ENCODE results near the gene TPRA1. TPM values are rescaled to one million over a fixed set of nuclear protein-coding genes. Genes with fewer than 3 reads are reported as not detected.

Gene TPRA1
- total RNA-seq (2022; extraction: Qiagen RNA extraction) = 36.1 to 60.5 TPM (median 52.5 TPM) in 5 replicates

DNA sequence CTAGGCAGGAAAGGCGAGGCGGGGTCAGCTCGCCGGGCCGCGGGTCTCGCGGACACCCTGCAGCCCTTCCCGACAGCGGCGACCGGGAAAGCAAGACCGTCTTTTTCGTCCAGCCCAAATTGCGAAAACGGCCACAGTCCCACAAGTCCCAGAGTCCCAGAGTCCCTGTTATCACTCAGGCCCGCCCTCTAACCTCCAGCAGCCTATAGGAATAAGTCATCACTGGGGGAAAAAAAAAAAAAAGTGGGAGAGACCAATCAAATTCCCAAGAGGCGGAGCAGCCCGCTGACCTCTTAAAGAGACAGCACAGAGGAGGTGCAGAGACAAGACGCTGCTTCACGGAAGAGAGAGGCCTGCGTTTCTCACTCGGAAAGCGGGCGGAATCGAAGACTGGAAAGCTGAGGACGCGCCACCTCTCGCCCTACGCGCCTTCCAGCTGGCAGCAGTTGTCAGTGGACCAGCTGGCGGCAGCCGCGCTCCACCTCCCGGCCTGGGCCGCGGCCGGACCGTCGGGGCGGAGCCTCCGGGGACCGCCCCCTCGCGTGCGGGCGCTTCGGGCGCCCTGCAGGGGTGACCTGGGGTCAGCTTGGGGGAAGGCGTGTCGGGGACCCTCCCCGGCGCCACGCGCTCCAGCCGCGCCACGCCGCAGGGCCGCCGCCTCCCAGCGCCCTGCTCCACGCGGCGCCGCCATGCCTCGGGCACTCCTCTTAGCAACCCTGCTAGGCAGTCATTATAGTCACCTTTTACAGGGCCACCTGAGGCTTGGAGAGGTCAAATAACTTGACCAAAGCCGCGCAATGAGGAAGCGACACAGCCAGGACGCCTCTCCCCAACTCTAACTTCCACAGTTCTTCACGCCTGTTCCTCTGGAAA is at the start of gene TPRA1:
Gene TPRA1, minus strand, starts transcription at position 141 of the 873 bp plus-strand sequence. CDS start 10,587 bp downstream, outside the sequence.

DNA sequence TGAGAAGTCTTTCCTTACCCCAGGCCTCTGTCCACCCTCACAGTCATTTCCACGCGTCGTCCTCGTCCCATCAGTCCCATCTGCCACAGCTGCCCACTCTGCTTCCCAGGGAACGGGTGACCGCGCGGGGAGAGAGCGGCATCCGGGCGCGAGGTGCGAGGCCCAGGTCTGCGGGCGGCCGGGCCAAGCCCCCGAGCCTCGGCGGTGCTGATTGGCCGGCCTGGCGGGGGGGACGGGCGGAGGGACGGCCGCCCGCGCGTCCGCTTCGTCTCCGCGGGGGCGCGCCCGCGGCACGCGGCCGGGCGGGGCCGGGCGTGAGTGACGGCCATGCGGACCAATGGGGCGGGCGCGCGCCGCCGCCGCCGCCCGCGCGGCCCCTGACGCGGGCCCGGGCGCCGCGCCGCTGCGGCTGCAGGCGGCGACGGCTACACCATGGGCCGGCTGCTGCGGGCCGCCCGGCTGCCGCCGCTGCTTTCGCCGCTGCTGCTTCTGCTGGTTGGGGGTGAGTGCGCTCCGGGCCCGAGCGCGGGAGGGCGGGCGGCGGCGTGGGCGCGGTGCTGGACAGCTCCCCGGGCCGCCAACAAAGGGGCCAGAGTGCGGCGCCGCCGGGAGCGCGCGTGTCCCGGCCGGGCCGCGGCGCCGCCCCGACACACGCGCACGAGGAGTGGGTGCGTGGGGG is 38.4 kb upstream of the TPRA1 start, which contains the start of gene PODXL2:
Gene PODXL2, plus strand, starts transcription at position 398 of the 679 bp plus-strand sequence. Its CDS starts 35 bp downstream, at position 433.

Other genes starting within 250 kb of the TPRA1 start
- 51.9 to 61.3 TPM (median 59.0 TPM) in 5 replicates for gene MCM2, start 7.7 kb upstream of the TPRA1 start, total RNA-seq (2022; extraction: Qiagen RNA extraction)
- 8.0 to 11.5 TPM (median 10.4 TPM) in 5 replicates for gene PODXL2, start 38.5 kb upstream of the TPRA1 start, total RNA-seq (2022; extraction: Qiagen RNA extraction)
- gene ABTB1, start 82.2 kb upstream of the TPRA1 start, total RNA-seq (2022; extraction: Qiagen RNA extraction) = 13.5 to 19.7 TPM (median 19.4 TPM) in 5 replicates
- gene MGLL, start 231.8 kb upstream of the TPRA1 start, total RNA-seq (2022; extraction: Qiagen RNA extraction) = 60.5 to 82.6 TPM (median 67.2 TPM) in 5 replicates

All from A549 treated with CORT108297 at 1 μM for 4 hours (cell line).